Heart left ventricle (tissue), 16 donors: ENCODE results near the gene YWHAH. TPM values are rescaled to one million over a fixed set of nuclear protein-coding genes. Genes with fewer than 3 reads are reported as not detected.
A peak's percentile ranks its signal among the peaks of the same experiment; 100 is the strongest.

Experiments used
- ATAC-seq, 4 donors: fragments of 200-7000 bp; cut with Tn5 transposase; one replicate each; pipeline ENCODE4 v1.9.1; 2020 to 2022; ENCODE audit warnings: moderate library complexity in 4 of 4, mild to moderate bottlenecking in 3 of 4, moderate number of reproducible peaks in 1 of 4
- DNase-seq, 5 donors: peaks; one replicate each; pipeline ENCODE4 v3.0.0-alpha.2; 2020
- H3K27ac ChIP-seq, 12 donors: fragments of 200-600 bp; sonication (generic) in 4 of 12; one replicate each; pipeline versions ENCODE4 v1.5.0 to v1.8.0; 2016 to 2022; ENCODE audit warnings: mild to moderate bottlenecking in 2 of 12
- H3K27me3 ChIP-seq, 9 donors: fragments of 200-600 bp; sonication (generic) in 2 of 9; one replicate each; pipeline versions ENCODE4 v1.5.1 to v1.8.0; 2016 to 2022; ENCODE audit warnings: mild to moderate bottlenecking in 3 of 9
- H3K36me3 ChIP-seq, 9 donors: fragments of 200-600 bp; sonication (generic) in 2 of 9; one replicate each; pipeline versions ENCODE4 v1.5.0 to v1.8.0; 2018 to 2022; ENCODE audit warnings: mild to moderate bottlenecking in 2 of 9
- H3K4me1 ChIP-seq, 12 donors: fragments of 200-600 bp; sonication (generic) in 4 of 12; one replicate each; pipeline versions ENCODE4 v1.5.0 to v1.8.0; 2016 to 2022; ENCODE audit warnings: mild to moderate bottlenecking in 3 of 12
- H3K4me3 ChIP-seq, 12 donors: fragments of 200-600 bp; sonication (generic) in 4 of 12; one replicate each; pipeline versions ENCODE4 v1.5.0 to v1.8.0; 2017 to 2022; ENCODE audit warnings: mild to moderate bottlenecking in 9 of 12, moderate library complexity in 4 of 12
- H3K9me3 ChIP-seq, 12 donors: fragments of 200-600 bp; sonication (generic) in 4 of 12; one replicate each; pipeline versions ENCODE4 v1.5.0 to v1.8.0; 2016 to 2022; ENCODE audit warnings: mild to moderate bottlenecking in 1 of 12
- CTCF ChIP-seq, 12 donors: fragments of 200-600 bp; sonication (generic) in 4 of 12; IDR thresholded peaks; one replicate each; pipeline versions ENCODE4 v1.5.0 to v1.8.0; 2018 to 2022; ENCODE audit warnings: antibody characterized with exemption in 12 of 12, mild to moderate bottlenecking in 5 of 12
- POLR2A ChIP-seq, 2 donors: fragments of 450-650 bp; IDR thresholded peaks; one replicate each; pipeline ENCODE4 v1.6.1; 2017; ENCODE audit warnings: antibody characterized with exemption in 2 of 2, mild to moderate bottlenecking in 2 of 2, moderate library complexity in 2 of 2
- WGBS, 4 donors: extraction: QIAGEN DNeasy Blood & Tissue Kit in 2 of 4; methylation state at CpG; one replicate each; pipeline versions ENCODE4 v1.1.5 to v1.1.7; 2013 to 2018; 5-methylcytosine and 5-hydroxymethylcytosine counted together
- intact Hi-C, 10 donors: fragments of 100-400 bp; cut with DNase I; formaldehyde crosslinking; loops; one replicate each; pipeline versions ENCODE4 v1.11.1 to v1.14.2; 2022
- polyA plus RNA-seq, 2 donors: library from polyadenylated mRNA; stranded (reverse); fragments of 200-250 nt; gene quantifications; one replicate each; pipeline ENCODE4 v1.2.3, GENCODE V29; 2013
- total RNA-seq, 9 donors: library from RNA; depleted of rRNA in 2 of 9; stranded (reverse); fragments of >200 nt in 2 of 9; fragmentation: NEBNext Ultra II Directional in 3 of 9; extraction: Animal tissue kit (Norgen Biotek cat#: 25700) in 3 of 9; gene quantifications; one replicate each; pipeline versions ENCODE4 v1.1.0 to v1.2.4, GENCODE V29; 2016 to 2023
- donor health status: ischemic (EF 13 %, LVEDD 7.1; RV severe dilation, severe dysfunction).
- donor health status: healthy with polysubstance abuse.
- donor health status: DM: no; HTN: yes; CAD: no.
- donor health status: DM: no; HTN: no; CAD: no.
- donor health status: ischemic (EF 25% LVEDD 6.9; RV normal size, moderate dysfunction).
- donor health status: ischemic (EF 25% LVEDD 5.7; RV mildly dilated, moderate dysfunction).
- donor health status: healthy.
- donor health status: DM: yes; HTN: yes; CAD: no.
- donor health status: ischemic (EF 35%, LVEDD 5.7; RV mildly dilated, moderate dysfunction).
- donor health status: nonischemic (EF 11% LVEDD 7.7; RV severe dilation, severe dysfunction).
- donor health status: DM: yes; HTN: yes; CAD: no.
- donor health status: PGD.
- donor health status: ischemic (EF 29% LVEDD 5.4; RV normal size, mild dysfunction).
- donor health status: nonischemic (EF 23%, LVEDD 6.1; RV moderate dilation, normal function).

The YWHAH gene
- total and polyA plus RNA-seq, 11 donors: 47.2 to 126 (median 84.1) TPM

- peak; percentile 78 to 92 (median 79) for DNase-seq
- H3K4me1 ChIP-seq: peaks cover 0 to 13% (median 7%) of the 10 kb centered on the region in 12 donors
- no peaks in the 10 kb centered on the region for H3K9me3 ChIP-seq
- peak; percentile 92 to 97 (median 94) for ATAC-seq
- peak overlapping the region in 11 of 12 donors; percentile 21 to 63 (median 47) for H3K4me3 ChIP-seq
- H3K36me3 ChIP-seq: no peaks in the 10 kb centered on the region
- TF ChIP-seq CTCF (IDR thresholded peaks at IDR 0.05) (peak; percentile 88 to 97 (median 94)), POLR2A (IDR thresholded peaks at IDR 0.05) (no peak)
- no peaks in the 10 kb centered on the region for H3K27me3 ChIP-seq
- intact Hi-C loops: loop anchor here in 9 of 10 donors (1.0 to 10.0 kb wide), 11 partner anchors 234 to 504 kb away; partner anchors contain the start of genes RFPL2 (in 6 of the 9), FBXO7 (in 5 of the 9) and PISD (in 1 of the 9)
- peak overlapping the region in 1 of 12 donors; percentile 16 for H3K27ac ChIP-seq
- 15 to 18% (median 16%) methylated on average over 50 to 55 of the region's 55 CpGs for WGBS, 4 donors
Measured at GRCh38 chr22:31970490-31971444, 26.4 kb downstream of the YWHAH start.

- ATAC-seq: no peak
Measured at GRCh38 chr22:31972180-31972579, 27.8 kb downstream of the YWHAH start.

GRCh38 chr22:31973739-31974138 is 29.4 kb downstream of the YWHAH start:
- H3K9me3 ChIP-seq: no peaks in the 10 kb centered on the region
- no peak overlapping the region for H3K27ac ChIP-seq
- H3K4me3 ChIP-seq: no peak overlapping the region
- TF ChIP-seq CTCF (IDR thresholded peaks at IDR 0.05) (no peak), POLR2A (IDR thresholded peaks at IDR 0.05) (no peak)
- intact Hi-C loops: loop anchor here in 8 of 10 donors (5.0 to 10.0 kb wide), 9 partner anchors 231 to 501 kb away; partner anchors contain the start of genes RFPL2 (in 6 of the 8), FBXO7 (in 5 of the 8) and PISD (in 1 of the 8)
- ATAC-seq (peak in 3 of 4 donors; percentile 29 to 31 (median 30)), DNase-seq (peak in 3 of 5 donors; percentile 35 to 77 (median 47))
- WGBS, 4 donors: 52 to 67% (median 59%) methylated on average over 4 to 5 of the region's 5 CpGs
- peaks cover 0 to 13% (median 7%) of the 10 kb centered on the region in 12 donors for H3K4me1 ChIP-seq
- H3K36me3 ChIP-seq: no peaks in the 10 kb centered on the region
- no peaks in the 10 kb centered on the region for H3K27me3 ChIP-seq

More at GRCh38 chr22:31972180-31972579, 27.8 kb downstream of the YWHAH start:
- H3K36me3 ChIP-seq: no peaks in the 10 kb centered on the region
- no peak overlapping the region for H3K4me3 ChIP-seq
- WGBS, 4 donors: 78 to 86% (median 81%) methylated on average over 14 of the region's 14 CpGs
- intact Hi-C loops: loop anchor here in 8 of 10 donors (5.0 to 10.0 kb wide), 9 partner anchors 233 to 503 kb away; partner anchors contain the start of genes RFPL2 (in 6 of the 8), FBXO7 (in 5 of the 8) and PISD (in 1 of the 8)
- peaks cover 0 to 13% (median 7%) of the 10 kb centered on the region in 12 donors for H3K4me1 ChIP-seq
- no peak overlapping the region for H3K27ac ChIP-seq
- DNase-seq: no peak
- no peaks in the 10 kb centered on the region for H3K9me3 ChIP-seq
- no peak for TF ChIP-seq POLR2A (IDR thresholded peaks at IDR 0.05)
- TF ChIP-seq CTCF (IDR thresholded peaks at IDR 0.05): no peak
- H3K27me3 ChIP-seq: no peaks in the 10 kb centered on the region
